MCF 10A (cell line): ENCODE measurements around the gene MLF2. TPM values are rescaled to one million over a fixed set of nuclear protein-coding genes. Genes with fewer than 3 reads are reported as not detected.
"Not testable (repeated sequence)": the region's sequence is repeated elsewhere in the genome, so short reads cannot be mapped to it uniquely, and the experiment has no call there.

ENCODE experiments used
- BruUV-seq: library from RNA; stranded (reverse); fragments of 400-500 nt; replicated peaks from 2 replicates; lab custom pipeline; 2021; lab: Mats Ljungman, UMichigan
- CTCF ChIA-PET: fragments of 300-600 bp; sonication (Branson Sonifier 250); formaldehyde crosslinking; extraction: SDS; loops from one replicate; lab custom pipeline; 2021; ENCODE audit warnings: antibody characterized with exemption, inconsistent platforms; lab: Yijun Ruan, JAX
- POLR2A ChIA-PET: fragments of 300-600, 350-650 bp; sonication (Branson Sonifier 250); formaldehyde crosslinking; extraction: SDS; loops from one replicate; lab custom pipeline; 2020; ENCODE audit warnings: antibody characterized with exemption, inconsistent platforms; lab: Yijun Ruan, JAX
- DNase-seq: peaks from one replicate; pipeline ENCODE4 v3.0.0-alpha.2; 2018; ENCODE audit not compliant: unreplicated experiment
- H3K27ac Mint-ChIP-seq: one replicate; pipeline ENCODE4 v1.8.0; 2022; ENCODE audit warnings: mild to moderate bottlenecking, low read depth, mixed read lengths; ENCODE audit not compliant: unreplicated experiment
- H3K27me3 Mint-ChIP-seq: one replicate; pipeline ENCODE4 v1.8.0; 2022; ENCODE audit warnings: mixed read lengths; ENCODE audit not compliant: insufficient read depth, unreplicated experiment
- H3K36me3 Mint-ChIP-seq: one replicate; pipeline ENCODE4 v1.8.0; 2022; ENCODE audit warnings: mild to moderate bottlenecking, moderate library complexity, mixed read lengths; ENCODE audit not compliant: insufficient read depth, unreplicated experiment
- H3K4me1 Mint-ChIP-seq: one replicate; pipeline ENCODE4 v1.8.0; 2022; ENCODE audit warnings: mixed read lengths; ENCODE audit not compliant: insufficient read depth, unreplicated experiment
- H3K4me3 Mint-ChIP-seq: one replicate; pipeline ENCODE4 v1.8.0; 2022; ENCODE audit warnings: mild to moderate bottlenecking, moderate library complexity, mixed read lengths; ENCODE audit not compliant: unreplicated experiment
- H3K9me3 Mint-ChIP-seq: one replicate; pipeline ENCODE4 v1.8.0; 2022; ENCODE audit warnings: mixed read lengths; ENCODE audit not compliant: unreplicated experiment
- intact Hi-C: fragments of 100-400 bp; cut with micrococcal nuclease; formaldehyde crosslinking; loops from 2 replicates; pipeline ENCODE4 v1.14.1; 2022
- total RNA-seq: library from RNA; stranded (reverse); gene quantifications from 2 replicates; pipeline ENCODE4 v1.2.3, GENCODE V29; 2022
- TF ChIP-seq, protein P1 (sequence below): fragments of 200-600 bp; IDR thresholded peaks from one replicate; pipeline ENCODE4 v1.8.0; 2022; ENCODE audit warnings: antibody characterized with exemption, mild to moderate bottlenecking; ENCODE audit not compliant: unreplicated experiment

The MLF2 gene
- total RNA-seq, 1 experiment from 2014 or later, result 151 TPM

DNA sequence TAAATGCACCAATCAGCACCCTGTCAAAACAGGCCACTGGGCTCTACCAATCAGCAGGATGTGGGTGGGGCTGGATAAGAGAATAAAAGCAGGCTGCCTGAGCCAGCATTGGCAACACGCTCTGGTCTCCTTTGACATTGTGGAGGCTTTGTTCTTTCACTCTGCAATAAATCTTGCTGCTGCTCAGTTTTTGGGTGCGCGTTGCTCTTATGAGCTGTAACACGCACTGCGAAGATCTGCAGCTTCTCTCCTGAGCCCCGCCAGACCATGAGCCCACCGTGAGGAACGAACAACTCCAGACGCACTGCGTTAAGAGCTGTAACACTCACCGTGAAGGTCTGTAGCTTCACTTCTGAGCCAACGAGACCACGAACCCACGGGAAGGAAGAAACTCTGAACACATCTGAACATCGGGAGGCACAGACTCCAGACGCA lies 44.0 kb downstream of the MLF2 start:
- TF ChIP-seq, protein P1, sequence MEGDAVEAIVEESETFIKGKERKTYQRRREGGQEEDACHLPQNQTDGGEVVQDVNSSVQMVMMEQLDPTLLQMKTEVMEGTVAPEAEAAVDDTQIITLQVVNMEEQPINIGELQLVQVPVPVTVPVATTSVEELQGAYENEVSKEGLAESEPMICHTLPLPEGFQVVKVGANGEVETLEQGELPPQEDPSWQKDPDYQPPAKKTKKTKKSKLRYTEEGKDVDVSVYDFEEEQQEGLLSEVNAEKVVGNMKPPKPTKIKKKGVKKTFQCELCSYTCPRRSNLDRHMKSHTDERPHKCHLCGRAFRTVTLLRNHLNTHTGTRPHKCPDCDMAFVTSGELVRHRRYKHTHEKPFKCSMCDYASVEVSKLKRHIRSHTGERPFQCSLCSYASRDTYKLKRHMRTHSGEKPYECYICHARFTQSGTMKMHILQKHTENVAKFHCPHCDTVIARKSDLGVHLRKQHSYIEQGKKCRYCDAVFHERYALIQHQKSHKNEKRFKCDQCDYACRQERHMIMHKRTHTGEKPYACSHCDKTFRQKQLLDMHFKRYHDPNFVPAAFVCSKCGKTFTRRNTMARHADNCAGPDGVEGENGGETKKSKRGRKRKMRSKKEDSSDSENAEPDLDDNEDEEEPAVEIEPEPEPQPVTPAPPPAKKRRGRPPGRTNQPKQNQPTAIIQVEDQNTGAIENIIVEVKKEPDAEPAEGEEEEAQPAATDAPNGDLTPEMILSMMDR, result no peak
- Mint-ChIP-seq H3K9me3 (no peaks in the 10 kb centered on the region), H3K27ac (no peak overlapping the region), H3K27me3 (peaks cover 14% of the 10 kb centered on the region), H3K4me1 (no peaks in the 10 kb centered on the region), H3K36me3 (no peaks in the 10 kb centered on the region), H3K4me3 (no peak overlapping the region)
- no TSS peak for BruUV-seq
- ChIA-PET POLR2A (interaction anchor here (0.6 to 2.4 kb wide), 2 partner anchors 15 to 87 kb away, joined by 3 to 7 read pairs; partner anchors contain the start of gene COPS7A), CTCF (interaction anchor here (0.6 to 0.7 kb wide), 3 partner anchors 12 to 238 kb away, joined by 3 to 4 read pairs (median 3); no protein-coding TSS in a partner anchor)
- intact Hi-C loops, result no loop called here
- no peak for DNase-seq

GRCh38 chr12:6708351-6708750 lies 44.6 kb downstream of the MLF2 start:
- H3K4me1 Mint-ChIP-seq, intact Hi-C loops, H3K27ac Mint-ChIP-seq: not testable (repeated sequence)

GRCh38 chr12:6703631-6704030 lies 49.3 kb downstream of the MLF2 start:
- H3K4me1 Mint-ChIP-seq, result peaks cover 8% of the 10 kb centered on the region
- H3K27me3 Mint-ChIP-seq, result peaks cover 66% of the 10 kb centered on the region
- BruUV-seq, result no TSS peak
- POLR2A ChIA-PET, result no interaction called here
- intact Hi-C loops, result no loop called here
- no peak for DNase-seq
- TF ChIP-seq, protein P1, result no peak
- CTCF ChIA-PET, result no interaction called here
- H3K36me3 Mint-ChIP-seq, result no peaks in the 10 kb centered on the region
- no peak overlapping the region for H3K27ac Mint-ChIP-seq
- H3K4me3 Mint-ChIP-seq, result no peak overlapping the region
- no peaks in the 10 kb centered on the region for H3K9me3 Mint-ChIP-seq

More at GRCh38 chr12:6708351-6708750, 44.6 kb downstream of the MLF2 start:
- ChIA-PET CTCF (interaction anchor here (0.7 to 1.2 kb wide), 2 partner anchors 45 to 249 kb away, joined by 3 read pairs; partner anchors contain the start of gene MLF2), POLR2A (interaction anchor here (0.6 to 2.4 kb wide), 2 partner anchors 15 to 87 kb away, joined by 3 to 7 read pairs; partner anchors contain the start of gene COPS7A)
- H3K27me3 Mint-ChIP-seq, result peaks cover 20% of the 10 kb centered on the region
- not testable (repeated sequence) for BruUV-seq, H3K36me3 Mint-ChIP-seq, H3K9me3 Mint-ChIP-seq, H3K4me3 Mint-ChIP-seq, DNase-seq

GRCh38 chr12:6701078-6701768 lies 51.7 kb downstream of the MLF2 start:
- intact Hi-C loops, result no loop called here
- H3K4me3 Mint-ChIP-seq, result peak overlapping the region; percentile 1
- H3K27ac Mint-ChIP-seq, result no peak overlapping the region
- ChIA-PET CTCF (interaction anchor here (0.6 kb wide), 1 partner anchor 40 kb away, joined by 3 read pairs; no protein-coding TSS in a partner anchor), POLR2A (no interaction called here)
- H3K27me3 Mint-ChIP-seq, result peaks cover 74% of the 10 kb centered on the region
- DNase-seq, result no peak
- TF ChIP-seq, protein P1, result no peak
- peaks cover 8% of the 10 kb centered on the region for H3K4me1 Mint-ChIP-seq
- no peaks in the 10 kb centered on the region for H3K9me3 Mint-ChIP-seq
- BruUV-seq, result no TSS peak
- no peaks in the 10 kb centered on the region for H3K36me3 Mint-ChIP-seq
